HG03064 (cell line): ENCODE measurements around the gene EML4.
"Not testable (repeated sequence)": the region's sequence is repeated elsewhere in the genome, so short reads cannot be mapped to it uniquely, and the experiment has no call there.

Experiments
- ATAC-seq: cut with Tn5 transposase; IDR thresholded peaks from one replicate; pipeline ENCODE4 v1.9.1; 2021; ENCODE audit warnings: low read depth; ENCODE audit not compliant: unreplicated experiment

The EML4 gene

GRCh38 chr2:42248846-42249245 is 79.7 kb downstream of the EML4 start:
- no peak for ATAC-seq

DNA sequence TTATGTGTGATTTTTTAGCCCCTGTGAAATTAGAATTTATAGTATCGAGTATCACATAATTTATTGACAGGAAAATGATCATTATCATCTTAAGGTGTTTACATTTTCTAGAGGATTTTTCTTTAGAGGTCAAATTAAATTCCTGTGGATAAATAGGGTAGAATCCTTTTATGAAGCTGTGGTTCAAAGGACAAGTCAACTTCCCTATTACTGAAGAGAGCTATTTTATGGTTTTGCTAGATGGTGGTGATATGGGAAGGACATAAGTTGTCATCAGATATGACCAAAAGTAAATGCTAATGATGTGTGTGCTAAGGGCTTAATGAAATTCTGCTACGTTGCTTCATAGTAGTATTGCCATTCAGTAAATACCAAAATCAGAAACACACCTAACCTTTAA is 80.1 kb downstream of the EML4 start:
- ATAC-seq = no peak

DNA sequence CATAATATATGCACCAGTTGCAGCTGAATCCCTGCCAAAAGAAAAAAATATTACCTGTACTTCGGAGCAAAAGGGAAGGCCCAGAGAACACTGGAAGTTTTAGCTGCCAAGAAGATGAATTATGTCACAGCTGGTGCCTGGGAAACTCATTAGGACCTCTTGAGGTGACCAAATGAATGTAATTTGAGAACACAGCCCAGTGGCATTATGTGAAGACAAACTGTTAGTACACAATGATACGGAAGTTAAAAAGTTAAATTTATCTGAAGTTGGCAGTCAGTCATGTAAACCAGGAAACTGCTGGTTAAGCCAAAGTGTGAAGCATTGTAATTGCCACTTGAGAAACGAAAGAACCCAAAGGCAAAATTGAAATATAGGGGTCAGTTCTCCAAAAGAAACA is 80.7 kb downstream of the EML4 start:
- ATAC-seq = no peak

DNA sequence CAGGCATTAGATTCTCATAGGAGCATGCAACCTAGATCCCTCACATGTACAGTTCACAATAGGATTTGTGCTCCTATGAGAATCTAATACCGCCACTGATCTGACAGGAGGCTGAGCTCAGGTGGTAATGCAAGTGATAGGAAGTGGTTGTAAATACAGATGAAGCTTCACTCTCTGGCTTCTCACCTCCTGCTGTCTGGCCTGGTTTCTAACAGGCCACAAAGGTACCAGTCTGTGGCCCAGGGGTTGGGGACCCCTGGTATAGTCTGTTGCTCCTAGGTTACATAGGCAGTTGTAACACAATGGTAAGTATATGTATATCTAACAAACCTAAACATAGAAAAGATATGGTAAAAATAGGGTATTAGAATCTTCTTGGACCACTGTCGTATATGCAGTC is 81.8 kb downstream of the EML4 start:
- ATAC-seq = no peak

GRCh38 chr2:42252464-42252863 is 83.3 kb downstream of the EML4 start:
- no peak for ATAC-seq

DNA sequence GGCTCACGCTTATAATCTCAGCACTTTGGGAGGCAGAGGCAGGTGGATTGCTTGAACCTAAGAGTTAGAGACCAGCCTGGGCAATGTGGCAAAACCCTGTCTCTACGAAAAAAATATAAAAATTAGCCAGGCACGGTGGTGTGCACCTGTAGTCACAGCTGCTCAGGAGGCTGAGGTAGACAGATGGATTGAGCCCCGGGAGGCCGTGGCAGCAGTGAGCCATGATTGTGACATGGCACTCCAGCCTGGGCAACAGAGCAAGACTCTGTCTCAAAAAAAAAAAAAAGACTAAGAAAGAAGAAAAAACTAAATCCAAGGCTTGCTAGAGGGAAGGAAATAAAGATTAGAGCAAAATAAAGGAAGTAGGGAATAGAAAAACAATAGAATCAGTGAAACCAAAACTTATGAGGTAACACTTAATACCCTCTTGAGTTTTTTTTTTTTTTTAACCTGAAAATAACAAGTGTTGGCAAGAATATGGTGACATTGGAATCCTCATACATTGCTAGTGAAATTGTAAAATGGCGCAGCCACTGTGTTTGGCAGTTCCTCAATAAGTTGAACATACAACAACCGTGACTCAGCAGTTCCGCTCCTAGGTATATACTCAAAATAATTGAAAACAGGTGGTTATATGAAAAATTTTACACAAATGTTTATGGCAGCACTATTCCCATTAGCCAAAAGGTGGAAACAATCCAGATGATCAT is 85.2 kb downstream of the EML4 start:
- ATAC-seq = no peak

DNA sequence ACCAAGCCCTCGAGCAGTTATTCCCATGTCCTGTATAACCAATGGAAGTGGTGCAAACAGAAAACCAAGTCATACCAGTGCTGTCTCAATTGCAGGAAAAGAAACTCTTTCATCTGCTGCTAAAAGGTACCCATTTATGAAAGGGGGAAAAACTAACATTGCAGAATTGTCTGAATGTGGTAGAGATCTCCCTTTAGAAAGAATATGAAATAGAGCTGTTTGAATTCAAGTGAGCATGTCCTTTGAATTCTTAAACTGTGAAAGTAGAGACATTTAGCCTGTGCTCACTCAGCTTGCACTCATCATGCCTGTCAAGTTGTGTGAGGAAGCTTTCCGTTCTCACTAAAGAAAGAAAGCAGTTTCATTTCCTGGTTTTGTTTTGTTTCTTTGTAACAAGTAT is 87.4 kb downstream of the EML4 start:
- ATAC-seq = peak; percentile 65

- no peak for ATAC-seq
Observed at GRCh38 chr2:42261518-42262195, 92.5 kb downstream of the EML4 start.

- no peak for ATAC-seq
Observed at GRCh38 chr2:42266236-42266635, 97.1 kb downstream of the EML4 start.

GRCh38 chr2:42267530-42267929 is 98.4 kb downstream of the EML4 start:
- no peak for ATAC-seq

GRCh38 chr2:42268528-42269151 is 99.5 kb downstream of the EML4 start:
- ATAC-seq = no peak

DNA sequence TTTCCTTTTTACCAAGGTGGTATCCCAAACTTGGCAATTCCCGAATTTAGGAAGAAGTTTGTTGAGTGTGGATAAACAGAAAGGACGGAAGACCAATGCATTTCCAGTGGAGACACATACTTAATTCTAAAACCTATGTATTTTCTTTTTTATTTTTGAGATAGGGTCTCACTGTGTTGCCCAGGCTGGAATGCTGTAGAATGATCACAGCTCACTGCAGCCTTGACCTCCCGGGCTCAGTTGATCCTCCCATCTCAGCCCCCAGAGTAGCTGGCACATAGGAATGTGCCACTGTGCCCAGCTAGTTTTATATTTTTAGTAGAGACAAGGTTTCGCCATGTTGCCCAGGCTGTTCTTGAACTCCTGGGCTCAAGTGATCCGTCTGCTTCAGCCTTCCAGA is 101.6 kb downstream of the EML4 start:
- ATAC-seq = no peak

DNA sequence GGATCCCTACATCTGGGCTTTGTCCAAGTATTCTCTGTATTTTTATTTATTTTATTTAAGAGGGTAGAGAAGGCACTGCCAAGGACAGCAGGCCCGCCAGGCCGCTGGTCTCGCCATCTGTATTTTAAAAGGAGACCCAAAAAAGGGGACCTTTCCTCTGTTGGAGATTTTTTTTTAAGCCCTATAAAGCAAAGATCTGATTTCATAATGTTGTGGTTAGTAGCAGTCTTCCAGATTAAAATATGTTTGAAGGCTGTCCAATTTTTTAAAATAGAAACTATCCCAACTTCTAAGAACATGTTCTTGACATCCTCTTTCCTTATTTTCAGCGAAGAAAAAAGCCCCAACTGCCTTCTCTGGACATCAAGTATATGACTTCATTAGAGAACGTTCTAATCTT is 102.1 kb downstream of the EML4 start:
- not testable (repeated sequence) for ATAC-seq

- ATAC-seq = no peak
Observed at GRCh38 chr2:42274863-42275262, 105.7 kb downstream of the EML4 start.

- ATAC-seq = no peak
Observed at GRCh38 chr2:42281416-42282081, 112.4 kb downstream of the EML4 start.

DNA sequence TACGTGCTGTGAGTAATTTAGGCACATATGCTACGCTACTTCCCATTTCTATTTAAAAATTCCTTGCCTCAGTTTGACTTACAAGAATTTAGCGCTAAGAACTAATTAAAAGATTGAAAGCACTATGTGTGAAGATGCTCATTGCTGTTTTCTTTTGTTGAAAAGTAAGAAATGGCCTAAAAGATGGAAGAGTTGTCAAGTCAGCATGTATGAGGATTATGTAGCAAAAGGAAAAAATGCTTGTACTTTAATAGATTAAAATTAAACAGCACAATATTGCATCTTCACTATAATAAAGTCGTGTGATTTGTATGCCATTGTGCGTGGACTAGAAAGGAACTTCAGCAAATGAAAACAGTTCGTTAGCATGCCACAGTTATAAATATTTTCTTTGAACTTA is 114.9 kb downstream of the EML4 start:
- no peak for ATAC-seq

- no peak for ATAC-seq
Observed at GRCh38 chr2:42286268-42286946, 117.3 kb downstream of the EML4 start.

DNA sequence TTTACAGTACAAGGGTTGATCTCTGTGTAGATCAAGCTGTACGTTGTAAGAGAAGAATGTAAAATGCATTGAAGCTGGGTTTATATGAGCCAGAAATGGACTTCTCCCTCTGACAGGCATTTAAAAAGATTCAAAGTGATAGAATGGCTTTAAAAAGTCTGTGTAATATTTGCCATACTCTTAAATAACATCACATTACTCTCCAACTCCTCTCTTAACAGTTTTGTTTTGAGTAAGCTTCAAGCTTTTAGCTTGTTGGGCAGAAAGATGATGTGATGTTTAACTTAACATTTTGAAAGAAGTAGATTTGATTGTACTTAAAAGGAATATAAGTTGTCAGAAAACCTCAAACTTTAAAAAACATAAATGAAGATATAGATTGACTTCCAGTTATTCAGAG is 119.7 kb downstream of the EML4 start:
- ATAC-seq = no peak

- no peak for ATAC-seq
Observed at GRCh38 chr2:42289222-42289621, 120.1 kb downstream of the EML4 start.

DNA sequence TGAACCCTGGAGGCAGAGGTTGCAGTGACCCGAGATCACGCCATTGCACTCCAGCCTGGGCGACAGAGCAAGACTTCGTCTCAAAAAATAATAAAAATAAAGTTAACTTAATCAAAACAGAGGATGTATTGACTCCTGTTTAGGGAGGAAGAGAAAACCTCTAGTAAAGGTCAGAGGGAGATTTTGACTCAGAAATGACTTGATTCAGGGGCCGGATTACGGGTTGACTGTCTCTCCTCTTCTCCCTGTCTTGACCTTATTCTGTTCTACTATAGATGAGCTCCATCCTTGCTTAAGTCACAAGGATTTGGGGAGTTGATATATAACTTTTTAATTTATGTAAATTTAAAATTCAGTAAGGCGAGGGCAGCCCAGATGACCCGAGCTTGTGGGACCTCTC is 120.9 kb downstream of the EML4 start:
- ATAC-seq = no peak

- ATAC-seq = no peak
Observed at GRCh38 chr2:42293019-42293418, 123.9 kb downstream of the EML4 start.
